ENCODE measurements around the gene DLG1.
A peak's percentile ranks its signal among the peaks of the same experiment; 100 is the strongest.
"Not testable (repeated sequence)": the region's sequence is repeated elsewhere in the genome, so short reads cannot be mapped to it uniquely, and the experiment has no call there.

DLG1 gene

GRCh38 chr3:197076415-197076814 lies 222.0 kb downstream of the DLG1 start:
- DNase-seq: no peak

- DNase-seq: no peak
Observed at GRCh38 chr3:197068077-197068476, 230.3 kb downstream of the DLG1 start.

GRCh38 chr3:197064771-197065170 lies 233.6 kb downstream of the DLG1 start:
- no peak for DNase-seq

- no peak for DNase-seq
Observed at GRCh38 chr3:197062446-197062845, 236.0 kb downstream of the DLG1 start.

- not testable (repeated sequence) for DNase-seq
Observed at GRCh38 chr3:197051637-197052036, 246.8 kb downstream of the DLG1 start.

- no peak for DNase-seq
Observed at GRCh38 chr3:197050511-197050910, 247.9 kb downstream of the DLG1 start.

- no peak for DNase-seq
Observed at GRCh38 chr3:197042539-197042938, 255.9 kb downstream of the DLG1 start.

- no peak for DNase-seq
Observed at GRCh38 chr3:197041875-197042488, 256.4 kb downstream of the DLG1 start.

GRCh38 chr3:197040658-197041057 lies 257.8 kb downstream of the DLG1 start:
- DNase-seq: no peak

- DNase-seq: no peak
Observed at GRCh38 chr3:197038679-197039462, 259.5 kb downstream of the DLG1 start.

- no peak for DNase-seq
Observed at GRCh38 chr3:197035577-197035976, 262.8 kb downstream of the DLG1 start.

- DNase-seq: not testable (repeated sequence)
Observed at GRCh38 chr3:197034778-197035177, 263.6 kb downstream of the DLG1 start.

GRCh38 chr3:197033764-197034163 lies 264.6 kb downstream of the DLG1 start:
- not testable (repeated sequence) for DNase-seq

- DNase-seq: no peak
Observed at GRCh38 chr3:197031315-197032285, 266.8 kb downstream of the DLG1 start.

- no peak for DNase-seq
Observed at GRCh38 chr3:197030379-197031314, 267.8 kb downstream of the DLG1 start.

- peak; percentile 67 for DNase-seq
Observed at GRCh38 chr3:197029511-197030167, 268.8 kb downstream of the DLG1 start, which contains the start of gene MELTF. MELTF (minus strand) TSS chr3:197029817; CDS start chr3:197029702, 115 bp downstream.

- no peak for DNase-seq
Observed at GRCh38 chr3:197028728-197029510, 269.5 kb downstream of the DLG1 start.

GRCh38 chr3:197027896-197028727 lies 270.3 kb downstream of the DLG1 start:
- no peak for DNase-seq

GRCh38 chr3:197027151-197027895 lies 271.1 kb downstream of the DLG1 start:
- no peak for DNase-seq

All from activated CD4-positive, alpha-beta T cell treated with anti-CD3 and anti-CD28 coated beads, Interleukin-2, amount 50 U/mL, for 1 hour (primary cell).